Measurements from ENCODE around the gene DUSP16.

Gene DUSP16

GRCh38 chr12:12452326-12452902 lies 110.2 kb downstream of the DUSP16 start:
- Histone ChIP-seq H3K79me2 (ENCODE audit: insufficient read depth, low read depth) (no peaks in the 10 kb centered on the region), H2AFZ (ENCODE audit: low read depth) (no peak overlapping the region), H3K27me3 (ENCODE audit: insufficient read depth, low read depth) (no peaks in the 10 kb centered on the region), H3K9ac (no peak overlapping the region), H3K27ac (no peak overlapping the region), H3K36me3 (ENCODE audit: insufficient read depth) (no peaks in the 10 kb centered on the region), H3K4me2 (no peak overlapping the region), H3K4me1 (ENCODE audit: low read depth, poor library complexity, severe bottlenecking) (peaks cover 7% of the 10 kb centered on the region), H4K20me1 (ENCODE audit: insufficient read depth) (no peaks in the 10 kb centered on the region), H3K4me3 (IDR thresholded peaks at IDR 0.05; ENCODE audit: insufficient read depth, low read depth, low read length) (no peak overlapping the region)
- no peak for TF ChIP-seq CTCF (conservative IDR thresholded peaks at IDR 0.05; ENCODE audit: low read depth, low read length)

- no peak overlapping the region for H3K27ac ChIP-seq
- no peak overlapping the region for H3K9ac ChIP-seq
- no peaks in the 10 kb centered on the region for H3K4me1 ChIP-seq (ENCODE audit: low read depth, poor library complexity, severe bottlenecking)
- H3K79me2 ChIP-seq (ENCODE audit: insufficient read depth, low read depth), result no peaks in the 10 kb centered on the region
- TF ChIP-seq CTCF (conservative IDR thresholded peaks at IDR 0.05; ENCODE audit: low read depth, low read length), result no peak
- H3K4me3 ChIP-seq (IDR thresholded peaks at IDR 0.05; ENCODE audit: insufficient read depth, low read depth, low read length), result no peak overlapping the region
- no peaks in the 10 kb centered on the region for H4K20me1 ChIP-seq (ENCODE audit: insufficient read depth)
- no peaks in the 10 kb centered on the region for H3K36me3 ChIP-seq (ENCODE audit: insufficient read depth)
- H3K4me2 ChIP-seq, result no peak overlapping the region
- H2AFZ ChIP-seq (ENCODE audit: low read depth), result no peak overlapping the region
- H3K27me3 ChIP-seq (ENCODE audit: insufficient read depth, low read depth), result no peaks in the 10 kb centered on the region
Observed at GRCh38 chr12:12451098-12451497, 111.6 kb downstream of the DUSP16 start.

- Histone ChIP-seq H3K27me3 (ENCODE audit: insufficient read depth, low read depth) (no peaks in the 10 kb centered on the region), H3K4me2 (no peak overlapping the region), H3K4me3 (IDR thresholded peaks at IDR 0.05; ENCODE audit: insufficient read depth, low read depth, low read length) (no peak overlapping the region), H3K79me2 (ENCODE audit: insufficient read depth, low read depth) (no peaks in the 10 kb centered on the region), H4K20me1 (ENCODE audit: insufficient read depth) (no peaks in the 10 kb centered on the region), H3K9ac (no peak overlapping the region), H2AFZ (ENCODE audit: low read depth) (no peak overlapping the region), H3K4me1 (ENCODE audit: low read depth, poor library complexity, severe bottlenecking) (no peaks in the 10 kb centered on the region), H3K36me3 (ENCODE audit: insufficient read depth) (no peaks in the 10 kb centered on the region), H3K27ac (no peak overlapping the region)
- no peak for TF ChIP-seq CTCF (conservative IDR thresholded peaks at IDR 0.05; ENCODE audit: low read depth, low read length)
Observed at GRCh38 chr12:12450043-12450471, 112.6 kb downstream of the DUSP16 start.

GRCh38 chr12:12449533-12450025 lies 113.1 kb downstream of the DUSP16 start:
- Histone ChIP-seq H3K4me1 (ENCODE audit: low read depth, poor library complexity, severe bottlenecking) (no peaks in the 10 kb centered on the region), H3K4me3 (IDR thresholded peaks at IDR 0.05; ENCODE audit: insufficient read depth, low read depth, low read length) (no peak overlapping the region), H4K20me1 (ENCODE audit: insufficient read depth) (no peaks in the 10 kb centered on the region), H3K27me3 (ENCODE audit: insufficient read depth, low read depth) (no peaks in the 10 kb centered on the region), H2AFZ (ENCODE audit: low read depth) (no peak overlapping the region), H3K79me2 (ENCODE audit: insufficient read depth, low read depth) (no peaks in the 10 kb centered on the region), H3K36me3 (ENCODE audit: insufficient read depth) (no peaks in the 10 kb centered on the region), H3K27ac (no peak overlapping the region), H3K9ac (no peak overlapping the region), H3K4me2 (no peak overlapping the region)
- TF ChIP-seq CTCF (conservative IDR thresholded peaks at IDR 0.05; ENCODE audit: low read depth, low read length), result no peak
